Left renal cortex interstitium (tissue), 4 donors: ENCODE data around the gene ATP23. TPM values are rescaled to one million over a fixed set of nuclear protein-coding genes. Genes with fewer than 3 reads are reported as not detected.
A peak's percentile ranks its signal among the peaks of the same experiment; 100 is the strongest.

Source experiments
- DNase-seq, 4 donors: peaks; one replicate each; pipeline ENCODE4 v3.0.0-alpha.2; 2013; ENCODE audit warnings: low read depth in 4 of 4, low spot score in 2 of 4, missing footprints in 1 of 4
- polyA plus RNA-seq, 4 donors: library from polyadenylated mRNA; unstranded; fragments of 120-200 nt; gene quantifications; one replicate each; pipeline ENCODE4 v1.2.1, GENCODE V29; 2013; ENCODE audit not compliant: insufficient read length in 4 of 4

ATP23 gene
- polyA plus RNA-seq, 4 donors: 8.4 to 13.7 (median 10.2) TPM

DNA sequence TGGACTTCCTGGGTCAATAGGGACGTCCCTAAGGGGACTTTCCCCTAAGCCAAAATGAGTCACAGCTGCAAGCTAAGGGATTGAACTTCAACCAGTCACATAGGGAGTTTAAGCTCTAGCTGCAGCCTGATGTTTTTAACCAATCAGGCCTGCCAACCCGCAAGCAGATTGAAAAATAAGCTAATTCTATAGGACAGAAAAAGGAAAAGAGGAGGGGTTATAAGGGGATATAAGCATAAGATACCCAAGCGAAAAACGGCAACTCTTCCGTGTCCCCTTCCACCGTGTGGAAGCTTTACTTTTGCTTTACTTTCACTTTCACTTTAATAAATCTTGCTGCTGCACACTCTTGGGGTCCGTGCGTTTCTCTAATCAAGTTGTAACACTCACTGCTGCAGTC is 24.4 kb downstream of the ATP23 start:
- no peak for DNase-seq

- DNase-seq: no peak
Observed at GRCh38 chr12:57966536-57966935, 25.2 kb downstream of the ATP23 start.

GRCh38 chr12:57983146-57983857 is 41.9 kb downstream of the ATP23 start:
- DNase-seq: peak; percentile 7 to 38 (median 22)

GRCh38 chr12:57983858-57984505 is 42.6 kb downstream of the ATP23 start:
- DNase-seq: no peak

DNA sequence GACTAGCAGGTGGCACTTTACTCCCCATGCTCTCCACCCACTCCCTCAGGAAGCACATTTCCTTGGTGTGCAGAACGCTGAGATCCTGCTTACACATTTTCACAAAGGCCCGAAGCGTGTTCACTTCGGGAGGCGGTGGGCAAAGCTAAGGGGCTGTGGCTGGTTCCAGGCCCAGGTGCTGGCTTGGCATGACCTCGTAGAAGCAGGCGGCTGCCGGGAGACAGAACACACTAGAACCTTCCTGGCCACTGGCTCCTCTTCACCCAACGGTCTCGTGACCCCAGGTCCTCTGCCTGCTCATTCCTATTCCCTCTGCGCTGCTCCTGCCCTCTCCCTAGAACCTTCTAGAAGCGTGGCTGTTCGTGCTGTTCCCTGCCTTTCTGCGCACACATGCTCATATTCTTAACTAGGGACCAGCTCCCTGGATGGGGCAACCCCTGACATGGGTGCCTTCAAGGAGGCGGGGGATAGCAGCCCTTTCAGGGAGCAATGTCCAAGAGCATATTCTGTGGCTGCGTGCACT is 43.3 kb downstream of the ATP23 start:
- no peak for DNase-seq

DNA sequence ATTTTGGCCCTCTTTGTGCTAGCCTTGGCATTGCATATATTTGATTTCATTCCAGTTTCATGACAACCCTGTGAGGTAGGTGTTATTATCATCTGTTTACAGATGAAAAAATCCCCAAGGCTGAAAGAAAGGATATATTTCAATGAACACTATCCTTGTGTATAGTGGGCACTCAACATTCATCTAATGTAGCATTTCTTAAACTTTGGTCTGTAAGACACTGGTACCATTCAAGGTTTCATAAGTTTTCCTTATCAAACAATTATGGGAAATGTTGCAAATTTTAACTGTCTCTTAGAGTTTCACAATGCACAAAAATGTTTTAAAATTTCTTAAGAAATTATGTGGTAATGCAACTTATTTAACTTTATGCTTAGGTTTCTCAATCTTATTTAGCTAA is 44.3 kb downstream of the ATP23 start:
- DNase-seq: no peak

DNA sequence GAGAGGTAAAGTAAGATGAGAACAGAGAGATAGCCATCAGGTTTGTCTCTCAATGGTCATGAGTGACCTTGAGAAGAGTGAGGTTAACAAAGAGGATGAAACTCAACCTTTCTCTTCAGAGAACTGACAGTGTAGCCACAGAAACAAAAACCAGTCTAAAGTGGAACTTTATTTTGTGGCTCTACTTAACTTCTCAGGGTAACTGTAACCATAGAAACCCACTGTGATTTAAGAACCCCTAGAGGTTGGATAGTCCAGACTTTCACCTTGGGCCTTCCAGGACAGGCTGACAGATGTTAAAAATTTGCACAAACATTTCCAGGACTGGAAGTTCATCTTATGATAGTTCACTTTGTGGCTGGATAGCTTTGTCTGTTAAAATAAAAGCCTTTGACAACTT is 48.5 kb downstream of the ATP23 start:
- no peak for DNase-seq

- DNase-seq: no peak
Observed at GRCh38 chr12:57990241-57990883, 49.0 kb downstream of the ATP23 start.

GRCh38 chr12:57992001-57992400 is 50.6 kb downstream of the ATP23 start:
- DNase-seq: no peak

DNA sequence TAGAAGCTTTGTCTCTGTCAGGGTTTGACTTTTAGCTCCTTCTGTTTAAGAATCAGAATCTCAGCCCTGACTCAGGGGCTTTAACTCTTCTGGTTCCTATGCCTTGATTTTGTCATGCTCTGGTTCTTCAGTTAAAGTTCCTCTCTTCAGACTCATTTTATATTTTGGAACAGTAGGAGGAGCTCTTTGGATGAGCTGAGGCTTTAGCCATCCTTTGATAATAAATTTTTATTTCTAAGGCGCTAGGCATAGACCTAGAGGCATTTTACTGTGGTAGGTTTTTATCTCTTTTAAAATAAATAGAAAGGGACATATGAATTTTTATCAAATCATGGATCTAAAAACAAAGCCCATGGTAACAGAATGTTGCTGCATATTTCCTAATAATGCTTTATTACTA is 51.7 kb downstream of the ATP23 start:
- no peak for DNase-seq

DNA sequence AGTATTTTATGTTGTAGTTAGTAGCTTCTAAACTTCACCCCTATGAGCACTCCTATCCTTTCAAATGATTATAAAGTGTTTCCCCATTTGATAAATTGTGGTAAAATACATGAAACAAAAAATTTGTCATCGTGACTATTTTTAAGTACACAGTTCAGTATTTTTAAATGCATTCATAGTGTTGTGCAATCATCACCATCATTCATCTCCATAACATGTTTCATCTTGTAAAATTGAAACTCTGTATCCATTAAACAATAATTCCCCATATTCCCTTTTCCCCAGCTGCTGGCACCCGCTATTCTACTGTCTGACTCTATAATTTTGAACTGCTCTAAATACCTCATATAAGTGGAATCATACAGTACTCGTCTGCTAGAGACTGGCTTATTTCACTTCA is 52.5 kb downstream of the ATP23 start:
- no peak for DNase-seq

DNA sequence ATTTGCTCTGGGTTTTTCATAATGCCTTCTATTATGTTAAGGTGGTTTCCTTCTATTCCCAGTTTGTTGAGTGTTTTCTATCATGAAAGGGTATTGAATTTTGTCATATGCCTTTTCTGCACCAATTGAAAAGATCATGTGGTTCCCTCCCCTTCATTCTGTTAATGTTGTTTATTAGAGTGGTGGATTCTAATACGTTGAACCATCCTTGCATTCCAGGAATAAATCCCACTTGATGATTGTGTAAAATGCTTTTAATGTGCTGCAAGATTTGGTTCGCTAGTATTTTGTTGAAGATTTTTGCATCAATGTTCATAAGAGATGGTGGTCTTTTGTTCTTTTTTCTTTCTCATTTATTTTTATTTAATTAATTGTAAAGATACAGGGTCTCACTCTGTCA is 55.2 kb downstream of the ATP23 start:
- DNase-seq: no peak

GRCh38 chr12:57998251-57998650 is 56.9 kb downstream of the ATP23 start:
- DNase-seq: no peak

DNA sequence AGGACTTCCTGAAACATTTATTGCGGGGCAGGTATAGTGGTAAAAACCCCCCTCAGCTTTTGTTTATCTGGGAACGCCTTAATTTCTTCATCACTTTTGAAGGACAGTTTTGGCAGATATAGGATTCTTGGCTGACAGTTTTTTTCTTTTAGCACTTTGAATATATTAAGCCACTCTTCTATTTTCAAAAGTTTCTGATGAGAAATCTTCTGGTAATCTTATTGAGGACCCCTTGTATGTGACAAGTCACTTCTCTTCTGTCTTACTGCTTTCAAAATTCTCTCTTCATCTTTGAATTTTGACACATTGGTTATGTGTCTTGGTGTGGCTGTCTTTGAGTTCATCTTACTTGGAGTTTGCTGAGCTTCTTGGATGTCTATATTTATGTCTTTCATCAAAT is 59.1 kb downstream of the ATP23 start:
- DNase-seq: no peak

DNA sequence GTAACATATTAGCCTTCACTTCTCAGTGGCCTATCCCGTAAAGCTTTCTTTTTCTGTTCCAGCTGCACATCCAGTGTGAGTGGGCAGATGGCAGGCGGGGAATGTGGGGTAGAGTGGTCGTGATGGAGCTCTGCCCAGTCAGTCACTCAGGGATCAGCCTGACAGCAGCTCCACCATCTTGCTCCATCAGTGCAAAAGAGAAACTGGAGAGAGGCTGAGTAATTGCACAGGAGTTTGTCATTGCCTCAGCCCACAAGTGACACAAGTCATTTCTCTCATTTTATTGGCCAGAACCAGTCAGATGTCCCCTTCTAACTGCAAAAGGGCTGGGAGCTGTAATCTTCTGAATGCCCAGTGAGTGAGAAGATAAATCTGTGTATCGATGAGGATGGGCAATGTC is 66.5 kb downstream of the ATP23 start:
- no peak for DNase-seq

GRCh38 chr12:58008634-58009033 is 67.3 kb downstream of the ATP23 start:
- DNase-seq: no peak

Other genes with a start within 250 kb of the ATP23 start
- gene OS9, start 247.4 kb upstream of the ATP23 start, polyA plus RNA-seq: 100 to 1,000 TPM; 206 to 226 (median 209) TPM
- 1 to 10 TPM; 1.1 to 1.8 (median 1.2) TPM for gene AGAP2, start 202.8 kb upstream of the ATP23 start, polyA plus RNA-seq
- 10 to 100 TPM; 83.5 to 98.6 (median 91.7) TPM for gene TSPAN31, start 196.5 kb upstream of the ATP23 start, polyA plus RNA-seq
- gene CDK4, start 189.3 kb upstream of the ATP23 start, polyA plus RNA-seq: 100 to 1,000 TPM; 205 to 270 (median 239) TPM
- 10 to 100 TPM; 15.6 to 25.2 (median 19.7) TPM for gene MARCHF9, start 186.5 kb upstream of the ATP23 start, polyA plus RNA-seq
- 1 to 10 TPM in 3 of 4 donors, under 1 TPM in 1; 0.78 to 1.8 (median 1.3) TPM for gene CYP27B1, start 174.5 kb upstream of the ATP23 start, polyA plus RNA-seq
- gene METTL1, start 169.5 kb upstream of the ATP23 start, polyA plus RNA-seq: 10 to 100 TPM; 28.4 to 32.0 (median 30.4) TPM
- 10 to 100 TPM in 3 of 4 donors, 1 to 10 TPM in 1; 9.1 to 13.5 (median 12.4) TPM for gene EEF1AKMT3, start 169.0 kb upstream of the ATP23 start, polyA plus RNA-seq
- 10 to 100 TPM; 34.6 to 52.1 (median 42.8) TPM for gene TSFM, start 158.8 kb upstream of the ATP23 start, polyA plus RNA-seq
- 10 to 100 TPM in 2 of 4 donors, 1 to 10 TPM in 2; 6.2 to 18.3 (median 10.5) TPM for gene AVIL, start 122.8 kb upstream of the ATP23 start, polyA plus RNA-seq
- gene CTDSP2, start 94.8 kb upstream of the ATP23 start, polyA plus RNA-seq: 100 to 1,000 TPM; 237 to 283 (median 255) TPM